Gastroesophageal sphincter (tissue), 4 donors: ENCODE results near the gene TALDO1. TPM values are rescaled to one million over a fixed set of nuclear protein-coding genes. Genes with fewer than 3 reads are reported as not detected.

Source experiments
- ATAC-seq: fragments of 150-250 bp; one replicate; pipeline ENCODE4 v1.9.1; 2016; ENCODE audit warnings: mild to moderate bottlenecking, moderate library complexity
- H3K27ac ChIP-seq, 4 donors: fragments of 200-600 bp; sonication (generic) in 3 of 4; 1 replicate in 3 of 4; 2 replicates in 1 of 4; pipeline ENCODE4 v1.5.1; 2016 to 2019
- H3K27me3 ChIP-seq: fragments of 200-600 bp; sonication (generic); one replicate; pipeline ENCODE4 v1.5.1; 2019
- H3K36me3 ChIP-seq, 2 donors: fragments of 200-600 bp; sonication (generic); one replicate each; pipeline ENCODE4 v1.5.1; 2019; ENCODE audit warnings: control low read depth in 1 of 2
- H3K4me1 ChIP-seq, 3 donors: fragments of 200-600 bp; sonication (generic); 1 replicate in 2 of 3; 2 replicates in 1 of 3; pipeline ENCODE4 v1.5.1; 2016 to 2019; ENCODE audit warnings: control low read depth in 2 of 3
- H3K4me3 ChIP-seq, 2 donors: fragments of 200-600 bp; sonication (generic); one replicate each; pipeline ENCODE4 v1.5.1; 2019; ENCODE audit warnings: mild to moderate bottlenecking in 1 of 2, moderate library complexity in 1 of 2
- H3K9me3 ChIP-seq, 3 donors: fragments of 200-600 bp; sonication (generic); one replicate each; pipeline ENCODE4 v1.5.1; 2017 to 2019; ENCODE audit warnings: control low read depth in 2 of 3
- EP300 ChIP-seq: sonication (generic); formaldehyde crosslinking; IDR thresholded peaks from one replicate; pipeline ENCODE4 v1.6.1; 2017; ENCODE audit warnings: antibody characterized with exemption, mild to moderate bottlenecking
- POLR2A ChIP-seq, 2 donors: fragments of 450-650 bp; IDR thresholded peaks; one replicate each; pipeline ENCODE4 v1.6.1; 2017; ENCODE audit warnings: antibody characterized with exemption in 2 of 2, mild to moderate bottlenecking in 2 of 2, moderate library complexity in 1 of 2
- POLR2AphosphoS5 ChIP-seq: sonication (generic); formaldehyde crosslinking; IDR thresholded peaks from one replicate; pipeline ENCODE4 v1.6.1; 2017; ENCODE audit warnings: antibody characterized with exemption
- WGBS, 2 donors: methylation state at CpG; one replicate each; pipeline ENCODE4 v1.1.5; 2018; ENCODE audit warnings: low coverage in 1 of 2; 5-methylcytosine and 5-hydroxymethylcytosine counted together
- total RNA-seq, 4 donors: library from RNA; depleted of rRNA; stranded (reverse); fragments of >200 nt; gene quantifications; one replicate each; pipeline ENCODE4 v1.1.0, GENCODE V29; 2016
- TF ChIP-seq, protein P1 (sequence below), 4 experiments: fragments of 200-600 bp in 2 of 4; fragments of 450-650 bp in 2 of 4; sonication (generic) in 1 of 4; IDR thresholded peaks; one replicate each; pipeline ENCODE4 v1.5.1; 2017 to 2019; ENCODE audit warnings: antibody characterized with exemption in 4 of 4, mild to moderate bottlenecking in 2 of 4, moderate library complexity in 2 of 4

TALDO1 gene
- total RNA-seq, 4 donors from 2014 or later = 161 to 201 (median 185) TPM

DNA sequence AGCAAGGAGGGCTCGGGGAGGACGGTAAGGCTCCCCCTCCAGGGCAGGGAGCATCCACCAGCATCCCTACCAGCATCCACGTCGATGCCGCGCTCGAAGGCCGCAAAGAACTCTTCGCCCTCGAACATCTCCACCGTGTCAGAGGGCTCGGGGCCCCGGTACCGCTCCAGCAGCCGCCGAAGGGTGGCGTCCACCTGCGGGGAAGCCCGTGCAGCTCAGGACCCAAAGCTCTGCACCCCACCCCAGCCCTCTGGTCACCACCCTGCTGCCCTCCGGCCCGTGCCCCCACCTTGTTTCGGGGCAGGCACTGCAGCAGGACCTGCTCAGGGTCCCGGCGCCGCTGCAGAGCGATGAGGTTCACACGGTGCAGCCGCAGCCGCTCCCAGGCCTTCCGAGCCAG lies 53.2 kb downstream of the TALDO1 start:
- no peak overlapping the region for H3K27ac ChIP-seq
- H3K36me3 ChIP-seq = peaks cover 0 to 49% of the 10 kb centered on the region in 2 donors
- TF ChIP-seq POLR2A (IDR thresholded peaks at IDR 0.05) = no peak
- no peak for TF ChIP-seq EP300
- TF ChIP-seq, protein P1, sequence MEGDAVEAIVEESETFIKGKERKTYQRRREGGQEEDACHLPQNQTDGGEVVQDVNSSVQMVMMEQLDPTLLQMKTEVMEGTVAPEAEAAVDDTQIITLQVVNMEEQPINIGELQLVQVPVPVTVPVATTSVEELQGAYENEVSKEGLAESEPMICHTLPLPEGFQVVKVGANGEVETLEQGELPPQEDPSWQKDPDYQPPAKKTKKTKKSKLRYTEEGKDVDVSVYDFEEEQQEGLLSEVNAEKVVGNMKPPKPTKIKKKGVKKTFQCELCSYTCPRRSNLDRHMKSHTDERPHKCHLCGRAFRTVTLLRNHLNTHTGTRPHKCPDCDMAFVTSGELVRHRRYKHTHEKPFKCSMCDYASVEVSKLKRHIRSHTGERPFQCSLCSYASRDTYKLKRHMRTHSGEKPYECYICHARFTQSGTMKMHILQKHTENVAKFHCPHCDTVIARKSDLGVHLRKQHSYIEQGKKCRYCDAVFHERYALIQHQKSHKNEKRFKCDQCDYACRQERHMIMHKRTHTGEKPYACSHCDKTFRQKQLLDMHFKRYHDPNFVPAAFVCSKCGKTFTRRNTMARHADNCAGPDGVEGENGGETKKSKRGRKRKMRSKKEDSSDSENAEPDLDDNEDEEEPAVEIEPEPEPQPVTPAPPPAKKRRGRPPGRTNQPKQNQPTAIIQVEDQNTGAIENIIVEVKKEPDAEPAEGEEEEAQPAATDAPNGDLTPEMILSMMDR (IDR thresholded peaks at IDR 0.05) = no peak
- TF ChIP-seq POLR2AphosphoS5 = no peak
- ATAC-seq = no peak
- H3K4me3 ChIP-seq = no peak overlapping the region
- no peaks in the 10 kb centered on the region for H3K9me3 ChIP-seq
- WGBS, 2 donors = 100% methylated on average over 4 of the region's 30 CpGs; no CpG with 5 or more reads in 1 of the 2 donors
- H3K4me1 ChIP-seq = peaks cover 0 to 65% (median 28%) of the 10 kb centered on the region in 3 donors
- H3K27me3 ChIP-seq = no peaks in the 10 kb centered on the region

DNA sequence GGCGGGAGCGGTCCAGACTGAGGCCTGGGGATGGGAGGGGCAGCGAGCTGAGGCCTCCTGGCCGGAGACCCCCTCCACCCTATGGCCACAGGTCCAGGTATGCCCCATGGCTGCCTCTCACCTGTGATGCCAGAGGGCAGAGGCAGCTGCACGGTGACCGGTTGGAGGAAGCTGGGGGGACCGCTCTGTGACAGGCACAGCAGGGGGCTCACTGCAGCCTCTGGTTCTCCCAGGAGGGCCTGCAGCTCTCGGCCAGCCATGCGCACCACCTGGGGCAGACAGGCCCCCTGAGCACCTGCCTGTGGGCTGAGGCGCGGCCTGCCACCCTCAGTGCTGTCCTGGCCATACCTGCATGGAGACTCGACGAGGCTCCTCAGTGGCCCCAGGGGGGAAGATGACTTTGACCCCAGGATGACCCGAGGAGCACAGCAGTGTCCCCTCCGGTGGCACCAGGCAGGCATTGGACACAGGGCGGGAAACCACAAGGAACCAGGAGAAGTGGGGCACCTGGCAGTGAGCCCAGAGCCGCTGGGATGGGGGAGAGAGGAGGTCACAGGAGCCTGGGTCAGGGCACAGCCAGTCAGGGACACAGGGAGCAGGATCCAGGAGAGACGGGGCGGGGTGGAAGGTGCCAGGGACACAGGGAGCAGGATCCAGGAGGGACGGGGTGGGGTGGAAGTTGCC lies 54.0 kb downstream of the TALDO1 start:
- no peak for ATAC-seq
- H3K9me3 ChIP-seq = no peaks in the 10 kb centered on the region
- TF ChIP-seq POLR2A (IDR thresholded peaks at IDR 0.05) (no peak), POLR2AphosphoS5 (no peak), EP300 (no peak)
- TF ChIP-seq, protein P1 (IDR thresholded peaks at IDR 0.05) = no peak
- H3K36me3 ChIP-seq = peaks cover 0 to 49% of the 10 kb centered on the region in 2 donors
- WGBS, 2 donors = 87% methylated on average over 6 of the region's 20 CpGs; no CpG with 5 or more reads in 1 of the 2 donors
- no peaks in the 10 kb centered on the region for H3K27me3 ChIP-seq
- H3K27ac ChIP-seq = no peak overlapping the region
- H3K4me1 ChIP-seq = peaks cover 0 to 67% (median 25%) of the 10 kb centered on the region in 3 donors
- no peak overlapping the region for H3K4me3 ChIP-seq

DNA sequence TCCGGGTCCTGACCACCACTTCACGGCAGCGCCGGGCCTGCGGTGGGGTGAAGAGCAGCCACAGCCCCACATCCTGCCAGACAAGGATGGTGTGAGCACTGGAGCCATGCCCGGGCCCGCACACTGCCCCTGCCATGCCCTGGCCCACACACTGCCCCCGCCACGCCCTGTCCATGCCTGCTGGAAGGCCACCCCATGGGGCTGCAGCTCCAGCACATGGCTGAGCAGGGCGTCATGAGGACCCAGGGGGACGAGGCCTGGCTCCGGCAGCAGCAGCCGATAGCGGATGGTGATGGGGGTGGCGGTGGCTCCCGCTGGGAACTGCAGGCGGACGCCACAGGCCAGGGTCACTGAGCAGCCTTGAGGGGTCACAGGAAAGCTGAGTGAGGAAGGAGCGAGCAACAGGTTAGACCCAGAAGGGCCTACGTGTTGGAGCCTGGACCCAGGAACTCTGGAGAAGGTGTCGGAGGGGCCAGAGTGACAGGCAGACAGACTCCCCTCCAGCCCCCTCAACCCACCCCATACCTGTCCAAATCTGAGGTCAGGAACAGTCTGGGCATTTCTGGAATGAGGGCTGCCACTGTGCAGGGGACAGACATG lies 54.9 kb downstream of the TALDO1 start:
- Histone ChIP-seq H3K27ac (no peak overlapping the region), H3K4me1 (peaks cover 0 to 59% (median 16%) of the 10 kb centered on the region in 3 donors), H3K27me3 (no peaks in the 10 kb centered on the region), H3K36me3 (peaks cover 0 to 49% of the 10 kb centered on the region in 2 donors), H3K9me3 (no peaks in the 10 kb centered on the region), H3K4me3 (no peak overlapping the region)
- no peak for TF ChIP-seq EP300
- no peak for TF ChIP-seq POLR2A (IDR thresholded peaks at IDR 0.05)
- TF ChIP-seq, protein P1 (IDR thresholded peaks at IDR 0.05) = no peak
- no peak for TF ChIP-seq POLR2AphosphoS5
- ATAC-seq = no peak
- WGBS, 2 donors = no CpG with 5 or more reads among the region's 21 CpGs

DNA sequence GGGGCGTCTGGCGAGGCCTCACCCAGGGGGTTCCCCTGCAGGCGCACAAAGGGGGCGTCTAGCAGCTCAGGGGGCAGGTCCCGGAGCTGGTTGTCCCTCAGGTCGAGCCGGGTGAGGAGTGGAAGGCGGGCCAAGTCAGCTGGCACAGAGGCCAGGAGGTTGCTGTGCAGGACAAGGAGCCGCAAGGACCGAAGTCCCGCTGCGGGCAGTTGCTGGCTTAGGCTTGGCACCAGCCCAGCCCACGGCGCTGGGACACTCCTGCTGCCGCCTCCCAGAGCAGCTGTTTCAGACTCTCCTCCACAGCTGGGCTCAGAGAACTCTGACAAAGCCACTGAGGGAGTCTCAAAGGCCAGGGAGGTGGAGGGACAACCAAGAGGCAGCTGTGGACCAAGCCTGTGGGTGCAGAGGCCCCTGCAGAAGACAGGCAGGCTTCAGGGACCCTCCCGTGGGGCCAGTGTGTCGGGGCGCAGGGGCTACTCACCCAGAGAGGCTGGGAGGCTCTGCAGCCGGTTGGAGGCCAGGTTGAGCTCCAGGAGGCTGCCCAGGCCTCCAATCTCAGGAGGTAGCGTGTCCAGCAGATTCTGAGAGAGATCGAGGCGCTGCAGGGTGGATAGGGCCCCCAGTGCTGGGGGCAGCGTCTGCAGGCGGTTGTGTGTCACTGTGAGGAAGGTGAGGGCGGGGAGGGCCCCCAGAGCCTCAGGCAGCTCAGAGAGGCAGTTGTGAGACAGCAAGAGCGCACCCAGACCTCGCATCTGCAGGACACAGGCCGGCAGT lies 55.6 kb downstream of the TALDO1 start:
- peaks cover 0 to 49% of the 10 kb centered on the region in 2 donors for H3K36me3 ChIP-seq
- no peak for TF ChIP-seq POLR2A (IDR thresholded peaks at IDR 0.05)
- TF ChIP-seq, protein P1 (IDR thresholded peaks at IDR 0.05) = no peak
- no peak for TF ChIP-seq EP300
- TF ChIP-seq POLR2AphosphoS5 = no peak

More for the DNA sequence above, 55.6 kb downstream of the TALDO1 start:
- H3K4me3 ChIP-seq = no peak overlapping the region
- peaks cover 0 to 58% (median 16%) of the 10 kb centered on the region in 3 donors for H3K4me1 ChIP-seq
- ATAC-seq = no peak
- no peaks in the 10 kb centered on the region for H3K9me3 ChIP-seq
- WGBS, 2 donors = 80% methylated on average over 2 of the region's 28 CpGs; no CpG with 5 or more reads in 1 of the 2 donors
- no peak overlapping the region for H3K27ac ChIP-seq
- no peaks in the 10 kb centered on the region for H3K27me3 ChIP-seq
